ENCODE data around the gene CCDC172.

- TF ChIP-seq POLR2A (IDR thresholded peaks at IDR 0.05), result no peak
- TF ChIP-seq CTCF (IDR thresholded peaks at IDR 0.05), result no peak
Observed at GRCh38 chr10:116356833-116357232, 32.6 kb downstream of the CCDC172 start.

Measured in esophagus squamous epithelium (tissue), 4 donors.